Stimulated activated CD4-positive, alpha-beta T cell treated with anti-CD3 and anti-CD28 coated beads, Interleukin-12 subunit alpha, Interleukin-12 subunit beta, amount 100 ng/mL, for 24 hours (primary cell): ENCODE measurements around the gene ADAM15.

ENCODE experiments used
- DNase-seq, 2 experiments: peaks; one replicate each; pipeline ENCODE4 v3.0.0-alpha.2; 2020; ENCODE audit warnings: low read depth in 2 of 2

The ADAM15 gene

GRCh38 chr1:155086856-155087535 is 35.9 kb downstream of the ADAM15 start:
- DNase-seq: no peak

GRCh38 chr1:155091071-155092051 is 40.2 kb downstream of the ADAM15 start:
- DNase-seq: peak; percentile 65 to 80

GRCh38 chr1:155092131-155092530 is 41.0 kb downstream of the ADAM15 start:
- DNase-seq: no peak

GRCh38 chr1:155092641-155093040 is 41.5 kb downstream of the ADAM15 start:
- no peak for DNase-seq

- no peak for DNase-seq
Measured at GRCh38 chr1:155093911-155094621, 43.0 kb downstream of the ADAM15 start.

GRCh38 chr1:155094622-155094948 is 43.5 kb downstream of the ADAM15 start:
- DNase-seq: no peak

GRCh38 chr1:155099331-155099730 is 48.2 kb downstream of the ADAM15 start:
- no peak for DNase-seq

GRCh38 chr1:155103325-155103724 is 52.2 kb downstream of the ADAM15 start:
- DNase-seq: no peak

- DNase-seq: no peak
Measured at GRCh38 chr1:155104605-155105534, 53.8 kb downstream of the ADAM15 start.

GRCh38 chr1:155105604-155106011 is 54.5 kb downstream of the ADAM15 start:
- DNase-seq: no peak

GRCh38 chr1:155106862-155107261 is 55.7 kb downstream of the ADAM15 start:
- no peak for DNase-seq

- DNase-seq: no peak
Measured at GRCh38 chr1:155107309-155108264, 56.5 kb downstream of the ADAM15 start.

- DNase-seq: no peak
Measured at GRCh38 chr1:155108296-155108695, 57.2 kb downstream of the ADAM15 start.

- no peak for DNase-seq
Measured at GRCh38 chr1:155110381-155110780, 59.3 kb downstream of the ADAM15 start.

- DNase-seq: no peak
Measured at GRCh38 chr1:155110826-155111225, 59.7 kb downstream of the ADAM15 start.
